ENCODE results near the gene C1QTNF8. TPM values are rescaled to one million over a fixed set of nuclear protein-coding genes. Genes with fewer than 3 reads are reported as not detected.

C1QTNF8 gene
- total and polyA plus RNA-seq, 4 donors, result not detected

DNA sequence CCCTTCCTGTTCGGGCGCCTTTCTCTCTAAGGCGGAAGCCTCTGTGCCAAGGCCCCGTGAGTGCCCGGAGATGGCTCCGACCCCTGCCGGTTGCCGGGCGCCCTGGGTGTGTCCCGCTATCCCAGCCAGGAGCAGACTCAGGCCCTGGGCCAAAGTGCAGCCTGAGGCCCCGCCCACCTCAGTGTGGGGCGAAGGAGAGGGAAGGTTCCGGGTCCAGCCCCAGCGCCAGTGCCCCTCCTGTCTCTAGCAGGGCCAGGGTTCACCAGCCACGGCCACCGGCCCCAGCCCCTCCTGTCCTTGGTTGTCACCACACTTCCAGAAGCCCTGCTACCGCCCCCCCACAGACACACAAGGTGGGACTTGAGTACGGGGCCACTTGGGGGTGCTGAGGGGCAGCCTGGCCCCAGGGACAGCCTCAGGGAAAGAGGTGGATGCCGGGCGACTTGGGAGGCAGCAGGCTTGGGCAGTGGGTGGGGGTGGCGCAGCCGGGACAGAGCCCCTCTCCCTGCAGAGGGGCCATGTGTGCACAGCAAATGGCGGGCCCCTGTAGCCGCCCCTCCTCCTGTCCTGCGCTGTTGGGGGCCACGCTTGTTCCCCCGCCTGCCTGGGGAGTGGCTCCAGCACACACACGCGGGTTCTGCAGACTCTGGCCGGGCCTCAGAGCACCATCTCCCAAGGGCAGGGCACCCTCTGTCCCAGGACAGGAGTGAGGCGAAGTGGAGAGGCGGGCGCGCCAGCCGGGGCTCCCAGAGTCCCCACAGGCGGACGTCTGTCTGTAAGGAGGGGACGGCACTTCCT lies 6.0 kb downstream of the C1QTNF8 start:
- Histone ChIP-seq H3K27me3 (ENCODE audit: control insufficient read depth in 4 of 4, insufficient read depth in 4 of 4, low read length in 3 of 4) (peaks cover 0 to 2% (median 0%) of the 10 kb centered on the region in 4 donors), H3K9ac (ENCODE audit: low read depth in 1 of 2, low read length in 2 of 2) (no peak overlapping the region), H3K4me1 (ENCODE audit: control insufficient read depth in 4 of 4, insufficient read depth in 4 of 4, low read length in 3 of 4) (peaks cover 5 to 14% (median 8%) of the 10 kb centered on the region in 4 donors), H3K9me3 (ENCODE audit: control insufficient read depth in 4 of 4, low read length in 3 of 4) (peaks cover under 1 to 8% (median 4%) of the 10 kb centered on the region in 4 donors), H3K4me3 (ENCODE audit: low read depth in 1 of 3, low read length in 3 of 3) (no peak overlapping the region), H3K36me3 (ENCODE audit: control insufficient read depth in 4 of 4, insufficient read depth in 3 of 4, low read depth in 1 of 4, low read length in 3 of 4) (no peaks in the 10 kb centered on the region), H3K27ac (ENCODE audit: low read depth in 1 of 2, low read length in 2 of 2) (no peak overlapping the region)
- 24% methylated on average over 38 of the region's 38 CpGs for WGBS
- peak; percentile 68 for DNase-seq (ENCODE audit: low spot score)
- peak; percentile 19 to 51 for TF ChIP-seq HNF4A (conservative IDR thresholded peaks at IDR 0.05)
- TF ChIP-seq MAX (IDR thresholded peaks at IDR 0.05), result no peak

DNA sequence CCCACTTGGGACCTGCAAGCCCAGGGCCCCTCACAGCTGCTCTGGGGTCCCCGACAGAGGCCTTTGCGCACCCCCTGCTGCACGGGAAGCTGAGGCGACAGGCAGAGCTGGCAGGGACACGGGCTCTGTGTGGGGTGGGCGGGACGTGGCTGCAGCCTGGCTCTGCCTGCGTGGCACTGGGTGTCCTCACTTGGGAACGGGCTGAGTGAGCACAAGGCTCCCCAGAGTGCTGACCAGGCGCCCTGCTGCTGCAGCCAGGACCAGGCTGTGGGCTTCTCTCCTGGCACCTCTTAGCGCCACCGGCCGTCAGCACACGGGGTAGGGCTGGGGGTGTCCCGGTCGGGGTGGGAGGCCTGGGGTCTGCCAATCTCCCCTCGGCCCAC lies 6.6 kb downstream of the C1QTNF8 start:
- no peak overlapping the region for H3K27ac ChIP-seq (ENCODE audit: low read depth in 1 of 2, low read length in 2 of 2)
- peaks cover 0 to 8% (median 0%) of the 10 kb centered on the region in 4 donors for H3K27me3 ChIP-seq (ENCODE audit: control insufficient read depth in 4 of 4, insufficient read depth in 4 of 4, low read length in 3 of 4)
- DNase-seq (ENCODE audit: low spot score), result no peak
- TF ChIP-seq RXRA (IDR thresholded peaks at IDR 0.05), result no peak
- TF ChIP-seq JUND (IDR thresholded peaks at IDR 0.05), result no peak
- TF ChIP-seq NR2F2 (IDR thresholded peaks at IDR 0.05), result no peak
- TF ChIP-seq FOXA1 (IDR thresholded peaks at IDR 0.05), result no peak
- TF ChIP-seq SP1 (IDR thresholded peaks at IDR 0.05), result no peak
- 51% methylated on average over 17 of the region's 17 CpGs for WGBS
- H3K4me1 ChIP-seq (ENCODE audit: control insufficient read depth in 4 of 4, insufficient read depth in 4 of 4, low read length in 3 of 4), result peaks cover 5 to 14% (median 8%) of the 10 kb centered on the region in 4 donors
- H3K9me3 ChIP-seq (ENCODE audit: control insufficient read depth in 4 of 4, low read length in 3 of 4), result peaks cover 6 to 14% (median 10%) of the 10 kb centered on the region in 4 donors
- H3K9ac ChIP-seq (ENCODE audit: low read depth in 1 of 2, low read length in 2 of 2), result no peak overlapping the region
- H3K4me3 ChIP-seq (ENCODE audit: low read depth in 1 of 3, low read length in 3 of 3), result no peak overlapping the region
- no peaks in the 10 kb centered on the region for H3K36me3 ChIP-seq (ENCODE audit: control insufficient read depth in 4 of 4, insufficient read depth in 3 of 4, low read depth in 1 of 4, low read length in 3 of 4)

GRCh38 chr16:1088295-1089170 lies 7.5 kb downstream of the C1QTNF8 start:
- Histone ChIP-seq H3K9ac (ENCODE audit: low read depth in 1 of 2, low read length in 2 of 2) (no peak overlapping the region), H3K9me3 (ENCODE audit: control insufficient read depth in 4 of 4, low read length in 3 of 4) (peaks cover 7 to 19% (median 12%) of the 10 kb centered on the region in 4 donors), H3K27ac (ENCODE audit: low read depth in 1 of 2, low read length in 2 of 2) (no peak overlapping the region), H3K36me3 (ENCODE audit: control insufficient read depth in 4 of 4, insufficient read depth in 3 of 4, low read depth in 1 of 4, low read length in 3 of 4) (no peaks in the 10 kb centered on the region), H3K4me1 (ENCODE audit: control insufficient read depth in 4 of 4, insufficient read depth in 4 of 4, low read length in 3 of 4) (peaks cover 5 to 14% (median 8%) of the 10 kb centered on the region in 4 donors), H3K27me3 (ENCODE audit: control insufficient read depth in 4 of 4, insufficient read depth in 4 of 4, low read length in 3 of 4) (peaks cover 0 to 8% (median 0%) of the 10 kb centered on the region in 4 donors), H3K4me3 (ENCODE audit: low read depth in 1 of 3, low read length in 3 of 3) (no peak overlapping the region)
- 48% methylated on average over 40 of the region's 40 CpGs for WGBS
- no peak for DNase-seq (ENCODE audit: low spot score)
- TF ChIP-seq SP1 (IDR thresholded peaks at IDR 0.05) (no peak), JUND (IDR thresholded peaks at IDR 0.05) (no peak), HNF4A (conservative IDR thresholded peaks at IDR 0.05) (no peak), FOXA2 (IDR thresholded peaks at IDR 0.05) (no peak), YY1 (IDR thresholded peaks at IDR 0.05) (no peak), NR2F2 (IDR thresholded peaks at IDR 0.05) (no peak), TAF1 (conservative IDR thresholded peaks at IDR 0.05) (no peak), ATF3 (IDR thresholded peaks at IDR 0.05) (no peak), FOXA1 (IDR thresholded peaks at IDR 0.05) (no peak), EGR1 (IDR thresholded peaks at IDR 0.05; ENCODE audit: low read depth in 2 of 2) (no peak), GABPA (IDR thresholded peaks at IDR 0.05 in 1 of 2, conservative IDR thresholded peaks at IDR 0.05 in 1 of 2) (no peak), RXRA (IDR thresholded peaks at IDR 0.05) (no peak), HNF4G (IDR thresholded peaks at IDR 0.05) (no peak), MAX (IDR thresholded peaks at IDR 0.05) (no peak)
- TF ChIP-seq, protein P1, sequence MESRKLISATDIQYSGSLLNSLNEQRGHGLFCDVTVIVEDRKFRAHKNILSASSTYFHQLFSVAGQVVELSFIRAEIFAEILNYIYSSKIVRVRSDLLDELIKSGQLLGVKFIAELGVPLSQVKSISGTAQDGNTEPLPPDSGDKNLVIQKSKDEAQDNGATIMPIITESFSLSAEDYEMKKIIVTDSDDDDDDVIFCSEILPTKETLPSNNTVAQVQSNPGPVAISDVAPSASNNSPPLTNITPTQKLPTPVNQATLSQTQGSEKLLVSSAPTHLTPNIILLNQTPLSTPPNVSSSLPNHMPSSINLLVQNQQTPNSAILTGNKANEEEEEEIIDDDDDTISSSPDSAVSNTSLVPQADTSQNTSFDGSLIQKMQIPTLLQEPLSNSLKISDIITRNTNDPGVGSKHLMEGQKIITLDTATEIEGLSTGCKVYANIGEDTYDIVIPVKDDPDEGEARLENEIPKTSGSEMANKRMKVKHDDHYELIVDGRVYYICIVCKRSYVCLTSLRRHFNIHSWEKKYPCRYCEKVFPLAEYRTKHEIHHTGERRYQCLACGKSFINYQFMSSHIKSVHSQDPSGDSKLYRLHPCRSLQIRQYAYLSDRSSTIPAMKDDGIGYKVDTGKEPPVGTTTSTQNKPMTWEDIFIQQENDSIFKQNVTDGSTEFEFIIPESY (IDR thresholded peaks at IDR 0.05), result no peak
- TF ChIP-seq, protein P2, sequence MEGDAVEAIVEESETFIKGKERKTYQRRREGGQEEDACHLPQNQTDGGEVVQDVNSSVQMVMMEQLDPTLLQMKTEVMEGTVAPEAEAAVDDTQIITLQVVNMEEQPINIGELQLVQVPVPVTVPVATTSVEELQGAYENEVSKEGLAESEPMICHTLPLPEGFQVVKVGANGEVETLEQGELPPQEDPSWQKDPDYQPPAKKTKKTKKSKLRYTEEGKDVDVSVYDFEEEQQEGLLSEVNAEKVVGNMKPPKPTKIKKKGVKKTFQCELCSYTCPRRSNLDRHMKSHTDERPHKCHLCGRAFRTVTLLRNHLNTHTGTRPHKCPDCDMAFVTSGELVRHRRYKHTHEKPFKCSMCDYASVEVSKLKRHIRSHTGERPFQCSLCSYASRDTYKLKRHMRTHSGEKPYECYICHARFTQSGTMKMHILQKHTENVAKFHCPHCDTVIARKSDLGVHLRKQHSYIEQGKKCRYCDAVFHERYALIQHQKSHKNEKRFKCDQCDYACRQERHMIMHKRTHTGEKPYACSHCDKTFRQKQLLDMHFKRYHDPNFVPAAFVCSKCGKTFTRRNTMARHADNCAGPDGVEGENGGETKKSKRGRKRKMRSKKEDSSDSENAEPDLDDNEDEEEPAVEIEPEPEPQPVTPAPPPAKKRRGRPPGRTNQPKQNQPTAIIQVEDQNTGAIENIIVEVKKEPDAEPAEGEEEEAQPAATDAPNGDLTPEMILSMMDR (IDR thresholded peaks at IDR 0.05; ENCODE audit: low read depth, low read length, missing input control), result no peak
- TF ChIP-seq, protein P3, sequence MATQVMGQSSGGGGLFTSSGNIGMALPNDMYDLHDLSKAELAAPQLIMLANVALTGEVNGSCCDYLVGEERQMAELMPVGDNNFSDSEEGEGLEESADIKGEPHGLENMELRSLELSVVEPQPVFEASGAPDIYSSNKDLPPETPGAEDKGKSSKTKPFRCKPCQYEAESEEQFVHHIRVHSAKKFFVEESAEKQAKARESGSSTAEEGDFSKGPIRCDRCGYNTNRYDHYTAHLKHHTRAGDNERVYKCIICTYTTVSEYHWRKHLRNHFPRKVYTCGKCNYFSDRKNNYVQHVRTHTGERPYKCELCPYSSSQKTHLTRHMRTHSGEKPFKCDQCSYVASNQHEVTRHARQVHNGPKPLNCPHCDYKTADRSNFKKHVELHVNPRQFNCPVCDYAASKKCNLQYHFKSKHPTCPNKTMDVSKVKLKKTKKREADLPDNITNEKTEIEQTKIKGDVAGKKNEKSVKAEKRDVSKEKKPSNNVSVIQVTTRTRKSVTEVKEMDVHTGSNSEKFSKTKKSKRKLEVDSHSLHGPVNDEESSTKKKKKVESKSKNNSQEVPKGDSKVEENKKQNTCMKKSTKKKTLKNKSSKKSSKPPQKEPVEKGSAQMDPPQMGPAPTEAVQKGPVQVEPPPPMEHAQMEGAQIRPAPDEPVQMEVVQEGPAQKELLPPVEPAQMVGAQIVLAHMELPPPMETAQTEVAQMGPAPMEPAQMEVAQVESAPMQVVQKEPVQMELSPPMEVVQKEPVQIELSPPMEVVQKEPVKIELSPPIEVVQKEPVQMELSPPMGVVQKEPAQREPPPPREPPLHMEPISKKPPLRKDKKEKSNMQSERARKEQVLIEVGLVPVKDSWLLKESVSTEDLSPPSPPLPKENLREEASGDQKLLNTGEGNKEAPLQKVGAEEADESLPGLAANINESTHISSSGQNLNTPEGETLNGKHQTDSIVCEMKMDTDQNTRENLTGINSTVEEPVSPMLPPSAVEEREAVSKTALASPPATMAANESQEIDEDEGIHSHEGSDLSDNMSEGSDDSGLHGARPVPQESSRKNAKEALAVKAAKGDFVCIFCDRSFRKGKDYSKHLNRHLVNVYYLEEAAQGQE (IDR thresholded peaks at IDR 0.05), result no peak

Data from liver (tissue), 9 donors.